ENCODE measurements around the gene SERPINA9.

Gene SERPINA9

DNA sequence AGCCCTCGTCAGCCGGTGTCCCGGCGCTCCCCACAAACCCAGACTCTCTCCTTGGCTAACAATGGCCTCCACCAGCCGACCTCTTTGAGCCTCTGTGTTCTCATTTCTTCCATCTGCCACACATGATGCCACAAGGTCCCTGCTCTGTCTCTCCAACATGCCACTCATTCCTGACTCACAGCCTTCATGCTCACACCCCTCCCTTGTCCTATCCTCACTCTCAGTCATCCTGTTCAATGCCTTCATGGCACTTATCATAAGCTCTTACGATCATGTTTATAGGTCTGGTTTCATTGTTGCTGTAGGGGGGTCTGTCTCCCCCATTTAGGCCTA, 13.8 kb downstream of the SERPINA9 start:
- no peak for DNase-seq (ENCODE audit: low spot score)

DNA sequence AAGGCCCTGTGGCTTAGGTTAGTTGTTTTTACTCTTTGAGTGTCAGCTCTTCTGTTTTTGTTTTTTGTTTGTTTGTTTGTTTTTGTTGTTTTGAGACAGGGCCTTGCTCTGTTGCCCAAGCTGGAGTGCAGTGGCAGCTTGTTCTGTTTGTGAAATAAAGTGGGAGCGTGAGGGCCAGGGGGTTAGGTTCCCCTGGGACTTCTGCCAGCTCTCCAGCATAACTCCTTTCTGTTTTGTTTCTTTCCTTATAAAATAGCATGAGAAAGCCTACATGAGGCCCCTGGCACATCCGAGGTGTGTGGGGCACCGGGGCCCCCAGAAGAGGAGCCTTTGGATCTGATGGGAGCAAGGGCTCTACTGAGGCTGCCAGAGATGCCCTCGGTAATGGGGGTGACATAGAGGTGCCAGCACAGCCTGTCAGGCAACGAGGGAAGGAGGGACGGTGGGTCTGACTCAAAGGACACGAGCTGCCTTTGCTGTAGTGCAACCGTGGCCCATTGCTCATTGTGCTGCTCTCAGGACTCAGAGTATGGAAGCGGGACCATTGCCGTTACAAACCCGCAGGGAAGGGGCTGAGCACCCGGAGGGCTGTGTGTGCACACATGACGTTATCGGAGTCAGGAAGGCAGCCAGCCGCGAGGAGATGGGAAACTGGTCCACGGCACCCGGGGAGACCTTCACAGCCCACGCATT, 14.3 kb downstream of the SERPINA9 start:
- DNase-seq (ENCODE audit: low spot score): no peak

GRCh38 chr14:94460631-94461416, 15.2 kb downstream of the SERPINA9 start:
- DNase-seq (ENCODE audit: low spot score): no peak

DNA sequence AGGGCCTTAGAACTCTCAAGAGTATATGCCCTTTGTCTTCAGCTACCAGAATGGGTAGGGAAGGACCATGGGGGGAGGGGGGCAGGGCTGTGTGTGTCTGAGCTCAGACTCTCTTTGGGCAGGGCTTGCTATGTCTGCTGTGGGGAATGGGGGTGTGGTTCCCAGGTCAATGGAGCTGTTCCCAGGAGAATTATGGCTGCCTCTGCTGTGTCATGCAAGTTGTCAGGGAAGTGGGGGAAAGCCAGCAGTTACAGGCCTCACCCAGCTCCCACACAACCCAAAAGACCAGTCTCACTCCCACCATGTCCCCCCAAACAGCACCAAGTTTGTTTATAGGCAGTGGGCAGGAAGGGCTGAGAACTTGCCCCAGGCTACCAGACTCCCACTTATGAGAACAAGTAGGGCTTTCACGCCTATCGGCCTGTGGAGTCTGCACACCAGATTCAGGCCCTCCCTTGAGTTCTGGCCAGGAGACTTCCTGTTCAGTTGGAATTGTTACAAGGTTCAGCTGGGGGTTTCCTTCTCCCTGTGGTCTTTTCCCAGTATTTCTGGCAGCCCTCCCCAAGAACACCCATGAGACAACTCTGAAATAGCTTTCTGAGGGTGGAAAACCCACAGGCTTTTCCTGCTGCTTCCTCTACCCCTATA, 17.3 kb downstream of the SERPINA9 start:
- DNase-seq (ENCODE audit: low spot score): no peak

DNA sequence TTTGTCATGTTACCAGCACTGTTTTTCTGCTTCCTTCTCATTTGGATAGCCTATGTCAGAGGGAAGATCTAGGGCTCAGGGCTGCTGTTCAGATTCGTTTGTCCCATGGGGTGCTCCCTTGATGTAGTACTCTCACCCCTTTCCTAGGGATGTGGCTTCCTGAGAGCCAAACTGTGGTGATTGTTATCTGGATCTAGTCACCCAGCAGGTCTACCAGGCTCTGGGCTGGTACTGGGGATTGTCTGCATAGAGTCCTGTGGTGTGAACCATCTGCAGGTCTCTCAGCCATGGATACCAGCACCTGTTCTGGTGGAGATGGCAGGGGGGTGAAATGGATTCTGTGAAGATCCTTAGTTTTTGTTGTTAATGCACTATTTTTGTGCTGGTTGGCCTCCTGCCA, 17.9 kb downstream of the SERPINA9 start:
- no peak for DNase-seq (ENCODE audit: low spot score)

- DNase-seq (ENCODE audit: low spot score): no peak
Observed at GRCh38 chr14:94455928-94456327, 20.1 kb downstream of the SERPINA9 start.

- no peak for DNase-seq (ENCODE audit: low spot score)
Observed at GRCh38 chr14:94451826-94452225, 24.2 kb downstream of the SERPINA9 start.

GRCh38 chr14:94451091-94451771, 24.8 kb downstream of the SERPINA9 start:
- DNase-seq (ENCODE audit: low spot score): no peak

DNA sequence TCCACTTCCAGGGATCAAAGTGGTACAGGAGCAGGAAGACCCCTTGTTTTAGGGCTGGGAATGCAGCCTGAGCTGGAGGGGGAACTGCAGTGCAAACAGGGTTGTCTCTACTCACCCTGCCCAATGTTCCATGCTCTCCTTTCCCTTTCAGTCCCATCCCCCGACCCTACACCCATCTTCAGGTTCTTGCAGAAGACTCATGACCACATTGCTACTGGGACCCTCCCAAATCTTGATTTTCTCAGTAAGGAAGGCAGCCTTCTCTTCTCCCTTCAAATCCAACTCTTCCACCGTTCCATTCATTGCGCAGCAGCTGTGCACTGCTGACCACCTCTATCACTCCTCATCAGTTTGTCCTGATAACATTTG, 25.3 kb downstream of the SERPINA9 start:
- DNase-seq (ENCODE audit: low spot score): no peak

DNA sequence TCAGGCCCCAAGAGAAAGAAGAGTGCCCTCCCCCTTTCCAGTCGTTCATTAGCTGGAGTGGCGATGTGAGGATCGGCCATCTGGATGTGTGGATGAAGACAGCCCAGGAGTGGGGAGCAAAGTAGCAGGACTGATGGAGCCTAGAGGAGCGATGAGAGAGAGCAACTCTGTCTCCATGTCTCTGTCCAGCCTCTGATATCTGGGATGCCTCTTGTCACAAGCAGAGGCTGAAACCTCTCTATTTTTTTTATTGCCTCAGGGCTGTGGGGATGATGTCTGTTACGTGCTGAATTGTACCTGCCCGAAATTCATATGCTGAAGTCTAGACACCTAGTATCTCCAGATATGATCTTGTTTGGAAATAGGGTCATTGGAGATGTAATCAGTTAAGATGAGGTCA, 26.1 kb downstream of the SERPINA9 start:
- no peak for DNase-seq (ENCODE audit: low spot score)

- no peak for DNase-seq (ENCODE audit: low spot score)
Observed at GRCh38 chr14:94448071-94448808, 27.8 kb downstream of the SERPINA9 start.

DNA sequence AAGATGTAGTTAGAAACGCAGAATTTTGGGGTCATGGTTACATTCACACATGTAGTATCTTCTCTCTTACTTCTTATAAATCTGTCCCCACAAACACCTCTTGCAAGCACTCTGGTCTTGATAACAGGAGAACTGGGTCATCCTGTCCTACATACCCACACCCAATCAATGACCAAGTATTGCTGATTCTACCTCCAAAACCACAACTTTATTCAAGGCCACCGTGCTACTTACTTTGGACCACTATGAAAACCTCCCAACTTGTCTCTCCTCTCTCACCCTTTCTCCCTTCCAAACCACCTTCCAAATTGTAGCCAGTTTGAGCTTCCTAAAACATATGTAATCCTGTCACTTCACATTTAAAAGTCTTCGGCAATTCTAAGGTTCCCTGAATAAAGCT, 28.8 kb downstream of the SERPINA9 start:
- no peak for DNase-seq (ENCODE audit: low spot score)

GRCh38 chr14:94446126-94446525, 29.9 kb downstream of the SERPINA9 start:
- DNase-seq (ENCODE audit: low spot score): no peak

GRCh38 chr14:94445003-94445402, 31.0 kb downstream of the SERPINA9 start:
- DNase-seq (ENCODE audit: low spot score): no peak

DNA sequence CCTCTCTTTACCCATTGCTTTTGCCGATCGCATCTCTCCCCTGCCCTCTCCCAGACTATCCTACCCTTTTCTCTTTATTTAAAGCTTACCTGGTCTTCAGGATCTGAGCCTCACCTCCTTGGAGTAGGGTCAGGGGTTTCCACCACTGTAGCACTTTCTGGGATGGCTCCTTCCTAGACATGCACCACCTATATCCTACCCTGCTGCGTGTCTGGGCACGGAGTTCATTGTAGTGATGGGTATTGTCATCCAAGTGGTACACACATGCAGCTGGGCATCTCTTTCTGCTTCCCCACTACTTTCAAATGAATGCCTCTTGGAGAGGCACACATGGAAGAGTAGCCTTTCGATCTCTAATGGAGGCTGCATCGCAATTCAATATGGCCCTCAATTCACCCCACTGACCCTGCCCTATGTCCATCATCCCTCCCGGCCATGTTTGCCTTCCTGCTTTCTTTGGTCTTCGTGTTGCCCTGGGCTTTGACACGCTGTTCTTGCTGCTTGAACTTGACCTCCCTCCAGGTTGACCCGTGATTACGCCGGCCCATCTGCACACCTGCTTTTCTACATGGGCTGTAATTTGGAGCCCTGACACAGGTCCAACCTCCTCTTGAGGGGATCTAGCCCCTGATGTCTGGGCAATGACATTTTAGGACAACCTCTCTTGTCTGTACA, 34.3 kb downstream of the SERPINA9 start:
- DNase-seq (ENCODE audit: low spot score): no peak

- no peak for DNase-seq (ENCODE audit: low spot score)
Observed at GRCh38 chr14:94441130-94441529, 34.9 kb downstream of the SERPINA9 start.

DNA sequence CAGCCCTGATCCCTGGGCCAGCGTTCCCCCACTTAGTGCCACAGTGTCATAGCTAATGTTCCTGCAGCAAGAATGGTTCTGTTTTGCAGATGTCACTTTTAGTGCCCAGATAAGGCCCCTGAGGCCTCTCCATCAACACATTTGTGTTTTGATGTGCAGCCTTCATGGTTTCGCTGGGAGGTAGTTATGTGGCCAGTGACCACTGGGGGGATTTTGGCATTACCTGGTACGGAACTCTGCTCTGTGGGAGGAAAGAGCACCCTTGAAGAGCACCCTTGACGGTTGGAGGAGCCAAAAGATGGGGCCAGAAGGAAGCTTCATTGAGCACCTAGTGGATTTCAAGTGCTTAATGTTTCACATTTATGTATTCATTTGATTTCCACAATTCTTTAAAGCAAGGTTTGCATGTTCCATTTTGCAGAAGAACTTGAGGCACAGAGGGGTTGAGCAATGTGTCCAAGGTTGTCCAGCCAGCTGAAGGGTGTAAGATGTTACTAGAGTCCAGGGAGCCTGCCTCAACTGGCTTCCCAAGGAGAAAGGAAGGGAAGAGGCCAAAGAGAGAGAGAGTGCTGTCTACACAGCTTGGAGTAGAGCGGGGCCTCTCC, 36.4 kb downstream of the SERPINA9 start:
- no peak for DNase-seq (ENCODE audit: low spot score)

GRCh38 chr14:94428610-94429009, 47.4 kb downstream of the SERPINA9 start:
- no peak for DNase-seq (ENCODE audit: low spot score)

- no peak for DNase-seq (ENCODE audit: low spot score)
Observed at GRCh38 chr14:94427016-94427613, 48.9 kb downstream of the SERPINA9 start.

GRCh38 chr14:94426526-94426925, 49.5 kb downstream of the SERPINA9 start:
- no peak for DNase-seq (ENCODE audit: low spot score)

- DNase-seq (ENCODE audit: low spot score): no peak
Observed at GRCh38 chr14:94424371-94424770, 51.6 kb downstream of the SERPINA9 start.
